Suppressor macrophage treated with lipopolysaccharide for 1 hour (primary cell): ENCODE results near the gene ITGA1.

ENCODE experiments used
- DNase-seq, 3 donors: peaks; one replicate each; pipeline ENCODE4 v3.0.0-alpha.2; 2020 to 2022

ITGA1 gene

GRCh38 chr5:52869391-52869790, 81.7 kb downstream of the ITGA1 start:
- no peak for DNase-seq

- no peak for DNase-seq
Measured at GRCh38 chr5:52870448-52870847, 82.7 kb downstream of the ITGA1 start.

- no peak for DNase-seq
Measured at GRCh38 chr5:52875827-52876226, 88.1 kb downstream of the ITGA1 start.

DNA sequence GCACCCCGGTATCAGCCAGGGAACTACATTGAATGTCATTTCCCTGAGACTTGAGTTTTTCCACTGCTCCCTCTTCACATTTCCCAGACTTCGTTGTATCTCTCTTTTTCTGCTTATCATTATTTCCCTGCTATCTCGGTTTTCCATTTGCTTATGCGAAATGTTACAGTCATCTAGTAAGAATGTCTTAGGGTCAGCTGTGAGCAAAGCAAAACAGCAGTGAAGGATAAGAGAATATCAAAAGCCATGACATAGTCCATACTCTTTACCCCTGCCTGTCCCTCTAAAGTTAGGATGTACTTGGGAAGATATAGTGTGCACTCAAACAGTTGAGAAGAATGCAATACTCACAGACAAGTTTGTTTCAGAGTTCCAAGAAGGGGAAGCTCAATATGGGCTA, 88.7 kb downstream of the ITGA1 start:
- DNase-seq: no peak

GRCh38 chr5:52878656-52879055, 90.9 kb downstream of the ITGA1 start:
- no peak for DNase-seq

DNA sequence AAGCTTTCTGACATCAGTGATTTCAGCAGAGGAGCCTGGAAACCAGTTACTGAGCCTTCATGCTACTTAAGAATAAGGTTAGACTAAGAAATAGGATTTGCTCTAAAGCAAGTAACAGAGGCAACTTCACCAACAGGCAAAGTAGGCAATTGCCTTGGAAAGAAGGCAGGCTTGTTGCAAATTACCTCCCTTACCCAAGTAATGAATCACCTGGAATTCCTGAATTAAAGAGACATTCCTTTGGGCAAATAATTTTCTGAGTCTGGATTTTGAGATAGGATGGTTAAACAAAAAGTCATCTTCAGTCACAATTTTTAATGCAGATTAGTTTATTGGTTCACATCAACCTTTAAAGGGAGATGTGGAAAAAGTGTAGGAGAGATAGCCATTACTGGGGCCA, 92.8 kb downstream of the ITGA1 start:
- DNase-seq: no peak

- DNase-seq: no peak
Measured at GRCh38 chr5:52881468-52881867, 93.8 kb downstream of the ITGA1 start.

GRCh38 chr5:52883110-52883509, 95.4 kb downstream of the ITGA1 start:
- DNase-seq: no peak

GRCh38 chr5:52884453-52884852, 96.7 kb downstream of the ITGA1 start:
- no peak for DNase-seq

DNA sequence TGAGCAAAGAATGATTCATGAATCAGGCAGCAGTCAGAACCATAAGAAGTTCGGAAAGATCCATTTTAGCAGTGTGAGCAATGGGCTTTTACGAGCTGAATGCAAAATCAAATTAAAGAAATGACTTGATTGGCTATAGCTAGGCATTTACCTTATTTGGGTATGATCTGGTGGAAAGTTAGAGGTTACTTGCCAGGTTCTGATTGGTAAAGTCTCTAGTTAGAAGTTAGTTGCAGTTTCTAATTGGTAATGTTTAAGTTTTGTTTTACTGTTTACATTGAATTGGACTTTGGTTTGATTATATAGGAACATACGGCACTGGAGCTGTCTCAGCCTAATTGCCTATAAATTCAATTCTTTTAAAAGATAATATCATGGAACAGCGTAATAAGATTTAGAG, 97.9 kb downstream of the ITGA1 start:
- DNase-seq: no peak

GRCh38 chr5:52886206-52886605, 98.5 kb downstream of the ITGA1 start:
- no peak for DNase-seq

DNA sequence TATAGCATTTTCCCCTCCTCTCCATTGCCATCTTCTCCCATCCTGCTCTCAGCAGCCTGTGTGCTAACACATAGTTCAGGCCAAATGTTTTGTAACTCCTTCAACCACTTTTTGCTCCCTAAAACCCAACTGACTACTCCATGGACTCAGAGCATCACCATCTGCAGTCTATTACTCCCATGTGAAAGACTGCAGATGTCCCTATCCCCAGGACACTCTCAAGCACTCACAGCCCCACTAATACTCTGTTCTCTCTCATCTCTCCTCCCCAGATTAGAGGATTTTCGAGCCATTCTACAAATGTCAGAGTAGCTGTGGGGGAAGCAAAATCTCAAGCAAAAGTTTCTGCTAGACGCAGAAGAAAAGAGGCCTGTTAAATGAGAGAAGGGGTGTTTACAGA, 99.3 kb downstream of the ITGA1 start:
- no peak for DNase-seq

- DNase-seq: no peak
Measured at GRCh38 chr5:52888363-52888762, 100.6 kb downstream of the ITGA1 start.

- DNase-seq: no peak
Measured at GRCh38 chr5:52892242-52892878, 104.6 kb downstream of the ITGA1 start.

- DNase-seq: no peak
Measured at GRCh38 chr5:52893105-52893504, 105.4 kb downstream of the ITGA1 start.

DNA sequence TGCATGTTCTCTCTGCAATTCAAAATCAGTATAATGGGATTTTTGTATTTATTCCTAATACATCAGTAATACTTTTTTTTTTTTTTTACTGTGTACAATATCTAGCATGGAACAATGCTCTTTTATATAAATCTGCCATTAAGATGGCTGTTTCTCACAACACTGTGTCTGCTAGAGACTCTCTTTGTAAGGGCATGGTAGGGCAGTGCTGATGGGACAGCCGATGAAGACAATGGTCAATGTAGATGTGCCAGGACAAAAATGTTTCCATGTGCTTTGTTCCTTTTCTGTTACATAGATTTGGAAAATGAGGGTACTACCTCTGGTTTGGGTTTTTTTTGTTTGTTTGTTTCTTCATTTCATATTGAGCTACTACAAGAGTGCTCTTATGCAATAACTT, 106.1 kb downstream of the ITGA1 start:
- no peak for DNase-seq

GRCh38 chr5:52894451-52894850, 106.7 kb downstream of the ITGA1 start:
- DNase-seq: no peak

GRCh38 chr5:52895075-52895474, 107.4 kb downstream of the ITGA1 start:
- no peak for DNase-seq

DNA sequence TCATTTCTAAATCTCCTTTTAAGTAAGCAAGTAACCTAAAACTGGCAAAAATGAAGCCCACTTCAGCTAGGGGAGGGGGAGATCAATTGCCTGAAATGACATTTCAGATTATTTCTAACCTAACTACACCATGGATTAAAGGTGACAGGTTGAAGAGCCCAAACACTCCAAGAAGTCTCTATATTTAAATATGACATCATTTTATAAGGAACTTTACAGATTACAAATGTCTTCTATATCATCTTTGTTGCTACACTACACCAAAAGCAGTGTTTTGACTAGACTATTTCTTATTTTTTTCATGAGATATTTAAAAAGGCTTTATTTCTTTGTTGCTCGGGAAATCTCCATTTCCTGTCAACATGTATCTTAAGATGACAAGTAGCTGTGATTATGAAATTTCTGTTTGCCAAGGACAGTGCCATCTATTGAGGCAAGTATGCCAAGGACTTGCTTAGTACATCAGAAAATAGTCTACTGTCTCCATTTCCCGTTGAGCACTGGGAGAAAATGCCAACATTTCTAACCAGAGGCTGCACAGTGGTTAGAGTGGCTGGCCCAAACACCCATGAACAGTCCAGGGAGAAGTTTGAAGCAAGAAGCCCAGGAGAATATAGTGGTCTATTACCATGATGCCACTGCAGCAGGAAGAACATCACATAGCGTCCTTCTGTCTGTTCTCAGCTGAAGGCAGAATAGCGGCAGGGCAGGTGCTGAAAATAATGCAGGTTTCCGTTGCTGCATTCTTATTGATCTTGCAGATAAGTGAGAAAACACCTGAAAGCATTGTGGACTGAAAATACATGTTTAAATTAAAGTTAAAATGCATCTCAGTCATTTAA, 108.1 kb downstream of the ITGA1 start:
- peak in 1 of 3 donors; percentile 10 for DNase-seq

DNA sequence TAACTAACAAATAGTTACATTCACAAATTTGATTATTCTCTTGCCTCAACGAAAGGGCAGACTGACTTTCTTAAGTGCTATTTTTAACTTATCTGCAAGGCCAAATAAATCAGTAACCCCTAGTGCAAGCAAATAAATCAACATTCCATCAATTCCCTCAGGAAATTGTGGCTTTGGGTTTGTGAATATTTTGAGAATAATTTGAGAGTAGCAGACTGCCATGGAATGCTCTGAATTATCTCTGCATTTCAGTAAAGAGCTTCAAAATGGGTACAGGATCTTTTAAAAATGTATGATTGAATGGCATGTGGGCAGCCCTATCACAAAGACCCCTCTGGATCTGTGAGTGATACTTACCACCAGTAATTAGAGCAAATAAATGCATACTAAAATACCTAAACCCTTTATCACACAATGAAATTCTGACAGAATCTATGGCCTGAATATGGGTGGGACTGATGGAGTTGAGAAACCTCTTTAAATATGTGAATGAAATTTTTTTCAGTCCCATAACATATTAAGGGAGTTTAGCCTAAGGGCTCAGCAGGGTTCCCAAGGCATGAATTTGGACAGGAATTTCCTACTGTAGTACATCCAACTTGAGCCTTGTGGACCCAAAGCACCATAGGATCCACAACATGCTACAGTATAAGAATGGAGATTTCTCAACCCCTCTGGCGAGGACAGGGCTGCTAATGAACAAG, 109.0 kb downstream of the ITGA1 start:
- DNase-seq: no peak

DNA sequence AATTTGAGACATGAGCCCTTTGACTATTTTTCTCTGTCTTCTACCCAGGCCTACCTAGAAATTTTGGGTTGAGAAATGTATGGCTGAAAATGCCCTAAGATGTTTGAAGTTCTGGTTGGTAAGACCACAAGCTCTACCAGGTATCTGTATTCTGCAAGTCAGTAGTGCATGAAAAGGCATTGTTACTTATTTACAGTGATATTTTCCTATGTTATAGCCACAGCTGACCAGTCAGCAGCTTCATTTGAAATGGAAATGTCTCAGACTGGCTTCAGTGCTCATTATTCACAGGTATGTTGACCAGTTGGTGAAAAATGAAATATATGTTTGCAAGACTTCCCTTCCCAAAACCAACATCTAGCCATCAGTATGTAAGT, 109.5 kb downstream of the ITGA1 start:
- no peak for DNase-seq

DNA sequence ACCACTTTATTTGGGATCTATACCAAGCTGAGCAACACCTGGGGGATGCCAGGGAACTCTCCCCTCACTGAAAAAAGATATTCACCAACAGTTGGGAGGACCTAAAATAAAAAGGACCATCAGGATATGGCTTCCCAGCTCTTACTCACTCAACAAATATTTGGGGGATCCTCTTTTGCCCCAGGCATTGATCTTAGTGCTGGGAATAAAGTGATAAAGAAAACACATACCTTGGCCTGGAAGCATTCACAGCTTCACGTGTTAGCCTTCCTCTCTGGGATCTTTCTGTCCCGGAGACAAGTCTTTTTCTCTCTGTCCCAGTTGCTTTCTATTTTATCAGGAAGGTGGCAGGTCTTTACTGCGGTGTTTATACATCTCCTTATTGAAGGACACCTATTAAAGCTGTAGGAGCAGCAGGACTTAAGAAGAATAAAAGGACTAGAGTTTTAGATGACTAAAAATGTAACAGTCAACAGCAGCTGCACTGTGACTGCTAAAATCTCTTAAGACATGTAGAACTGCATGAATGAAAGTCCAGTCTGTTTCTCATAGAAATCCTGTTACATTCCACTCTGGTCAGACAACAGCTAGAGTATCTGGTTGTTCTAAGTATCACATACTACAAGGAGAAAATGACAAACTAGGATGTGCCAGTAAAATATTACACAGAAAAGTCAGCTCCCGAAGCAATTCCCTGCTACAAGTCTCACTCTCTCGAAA, 111.4 kb downstream of the ITGA1 start:
- no peak for DNase-seq

- no peak for DNase-seq
Measured at GRCh38 chr5:52903142-52903541, 115.4 kb downstream of the ITGA1 start.
